Astrocyte of the spinal cord (primary cell): ENCODE data around the gene KCNK16.
"Not testable (repeated sequence)": the region's sequence is repeated elsewhere in the genome, so short reads cannot be mapped to it uniquely, and the experiment has no call there.

ENCODE experiments used
- DNase-seq: peaks from one replicate; pipeline ENCODE4 v3.0.0; 2011; ENCODE audit warnings: low read depth, low spot score
- H3K4me3 ChIP-seq: 2 replicates; pipeline ENCODE4 v1.5.1; 2011; ENCODE audit warnings: low read depth, mild to moderate bottlenecking, low read length, moderate library complexity
- in situ Hi-C: cut with HindIII; loops from 2 replicates; pipeline ENCODE4 v1.10.0; 2017; ENCODE audit warnings: low sequenced_read_pairs
- TF ChIP-seq, protein P1 (sequence below): IDR thresholded peaks from 2 replicates; pipeline ENCODE4 v1.5.1; 2012; ENCODE audit warnings: low read depth, mild to moderate bottlenecking, low read length, inconsistent platforms

Gene KCNK16

GRCh38 chr6:39295611-39296011 is 26.9 kb downstream of the KCNK16 start:
- DNase-seq, result no peak
- H3K4me3 ChIP-seq, result no peak overlapping the region
- TF ChIP-seq, protein P1, sequence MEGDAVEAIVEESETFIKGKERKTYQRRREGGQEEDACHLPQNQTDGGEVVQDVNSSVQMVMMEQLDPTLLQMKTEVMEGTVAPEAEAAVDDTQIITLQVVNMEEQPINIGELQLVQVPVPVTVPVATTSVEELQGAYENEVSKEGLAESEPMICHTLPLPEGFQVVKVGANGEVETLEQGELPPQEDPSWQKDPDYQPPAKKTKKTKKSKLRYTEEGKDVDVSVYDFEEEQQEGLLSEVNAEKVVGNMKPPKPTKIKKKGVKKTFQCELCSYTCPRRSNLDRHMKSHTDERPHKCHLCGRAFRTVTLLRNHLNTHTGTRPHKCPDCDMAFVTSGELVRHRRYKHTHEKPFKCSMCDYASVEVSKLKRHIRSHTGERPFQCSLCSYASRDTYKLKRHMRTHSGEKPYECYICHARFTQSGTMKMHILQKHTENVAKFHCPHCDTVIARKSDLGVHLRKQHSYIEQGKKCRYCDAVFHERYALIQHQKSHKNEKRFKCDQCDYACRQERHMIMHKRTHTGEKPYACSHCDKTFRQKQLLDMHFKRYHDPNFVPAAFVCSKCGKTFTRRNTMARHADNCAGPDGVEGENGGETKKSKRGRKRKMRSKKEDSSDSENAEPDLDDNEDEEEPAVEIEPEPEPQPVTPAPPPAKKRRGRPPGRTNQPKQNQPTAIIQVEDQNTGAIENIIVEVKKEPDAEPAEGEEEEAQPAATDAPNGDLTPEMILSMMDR, result no peak
- in situ Hi-C loops, result no loop called here

GRCh38 chr6:39294899-39295298 is 27.6 kb downstream of the KCNK16 start:
- H3K4me3 ChIP-seq, result no peak overlapping the region
- in situ Hi-C loops, result no loop called here
- no peak for DNase-seq
- TF ChIP-seq, protein P1, result no peak

DNA sequence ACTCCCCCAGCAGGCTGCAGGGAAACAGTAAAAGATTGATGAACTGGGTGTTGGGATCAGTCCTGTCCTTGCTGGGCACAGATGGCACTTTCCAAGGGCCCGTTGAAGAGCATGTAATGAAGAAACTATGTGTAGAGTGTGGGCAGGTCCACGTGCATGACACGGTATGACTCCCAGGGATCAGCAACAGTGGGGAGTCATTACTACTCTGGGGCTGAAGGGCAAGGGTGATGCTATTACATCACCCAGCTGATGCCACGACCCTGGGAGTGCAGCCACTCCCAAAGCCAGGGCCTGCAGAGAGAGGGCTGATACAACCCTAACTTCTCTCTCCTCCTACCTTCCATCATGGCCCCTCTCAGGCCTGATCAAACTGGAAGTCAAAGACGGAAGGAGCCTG is 28.4 kb downstream of the KCNK16 start:
- TF ChIP-seq, protein P1, result no peak
- no peak for DNase-seq
- in situ Hi-C loops, result no loop called here
- no peak overlapping the region for H3K4me3 ChIP-seq

GRCh38 chr6:39292637-39293036 is 29.9 kb downstream of the KCNK16 start:
- DNase-seq, result no peak
- H3K4me3 ChIP-seq, result no peak overlapping the region
- TF ChIP-seq, protein P1, result no peak
- in situ Hi-C loops, result no loop called here

- TF ChIP-seq, protein P1, result no peak
- no peak for DNase-seq
- no peak overlapping the region for H3K4me3 ChIP-seq
- in situ Hi-C loops, result no loop called here
Observed at GRCh38 chr6:39289490-39289889, 33.0 kb downstream of the KCNK16 start.

DNA sequence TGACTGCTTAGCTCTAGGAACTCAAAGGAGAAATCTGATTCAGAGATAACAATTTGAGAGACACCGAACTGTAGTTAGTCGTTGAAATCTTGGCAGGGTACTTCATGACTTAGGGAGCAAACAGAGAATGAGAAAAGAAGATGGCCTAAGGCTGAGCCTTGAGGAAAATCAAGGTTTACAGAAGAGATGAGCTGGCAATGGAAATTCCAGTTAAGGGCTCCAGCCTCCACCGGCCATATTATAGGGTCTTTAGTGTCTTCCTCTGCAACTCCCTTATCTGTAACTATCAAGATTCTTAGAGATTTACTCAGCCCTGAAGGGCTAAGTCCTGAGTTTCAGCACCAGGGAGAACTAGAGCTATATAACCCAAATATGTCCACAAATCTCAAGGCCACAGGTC is 34.9 kb downstream of the KCNK16 start:
- DNase-seq, result no peak
- H3K4me3 ChIP-seq, result no peak overlapping the region
- in situ Hi-C loops, result no loop called here
- TF ChIP-seq, protein P1, result no peak

DNA sequence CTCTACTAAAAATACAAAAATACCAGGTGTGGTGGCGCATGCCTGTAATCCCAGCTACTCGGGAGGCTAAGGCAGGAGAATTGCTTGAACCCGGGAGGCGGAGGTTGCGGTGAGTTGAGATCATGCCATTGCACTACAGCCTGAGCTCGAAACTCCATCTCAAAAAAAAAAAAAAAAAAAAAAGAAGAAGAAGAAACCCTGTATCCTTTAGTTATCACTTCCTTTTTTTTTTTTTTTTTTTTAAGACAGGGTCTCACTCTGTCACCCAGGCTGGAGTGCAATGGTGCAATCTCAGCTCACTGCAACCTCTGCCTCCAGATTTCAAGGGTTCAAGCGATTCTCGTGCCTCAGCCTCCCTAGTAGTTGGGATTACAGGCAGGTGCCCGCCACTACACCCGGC is 35.9 kb downstream of the KCNK16 start:
- DNase-seq, in situ Hi-C loops: not testable (repeated sequence)

More for the DNA sequence above, 35.9 kb downstream of the KCNK16 start:
- H3K4me3 ChIP-seq, result not testable (repeated sequence)
